IPS-11a (cell line): ENCODE measurements around the gene UROS.

Experiments used
- H3K4me3 ChIP-seq: one replicate; pipeline ENCODE4 v1.5.1; 2013; ENCODE audit warnings: low read depth, low read length, control low read depth

The UROS gene

DNA sequence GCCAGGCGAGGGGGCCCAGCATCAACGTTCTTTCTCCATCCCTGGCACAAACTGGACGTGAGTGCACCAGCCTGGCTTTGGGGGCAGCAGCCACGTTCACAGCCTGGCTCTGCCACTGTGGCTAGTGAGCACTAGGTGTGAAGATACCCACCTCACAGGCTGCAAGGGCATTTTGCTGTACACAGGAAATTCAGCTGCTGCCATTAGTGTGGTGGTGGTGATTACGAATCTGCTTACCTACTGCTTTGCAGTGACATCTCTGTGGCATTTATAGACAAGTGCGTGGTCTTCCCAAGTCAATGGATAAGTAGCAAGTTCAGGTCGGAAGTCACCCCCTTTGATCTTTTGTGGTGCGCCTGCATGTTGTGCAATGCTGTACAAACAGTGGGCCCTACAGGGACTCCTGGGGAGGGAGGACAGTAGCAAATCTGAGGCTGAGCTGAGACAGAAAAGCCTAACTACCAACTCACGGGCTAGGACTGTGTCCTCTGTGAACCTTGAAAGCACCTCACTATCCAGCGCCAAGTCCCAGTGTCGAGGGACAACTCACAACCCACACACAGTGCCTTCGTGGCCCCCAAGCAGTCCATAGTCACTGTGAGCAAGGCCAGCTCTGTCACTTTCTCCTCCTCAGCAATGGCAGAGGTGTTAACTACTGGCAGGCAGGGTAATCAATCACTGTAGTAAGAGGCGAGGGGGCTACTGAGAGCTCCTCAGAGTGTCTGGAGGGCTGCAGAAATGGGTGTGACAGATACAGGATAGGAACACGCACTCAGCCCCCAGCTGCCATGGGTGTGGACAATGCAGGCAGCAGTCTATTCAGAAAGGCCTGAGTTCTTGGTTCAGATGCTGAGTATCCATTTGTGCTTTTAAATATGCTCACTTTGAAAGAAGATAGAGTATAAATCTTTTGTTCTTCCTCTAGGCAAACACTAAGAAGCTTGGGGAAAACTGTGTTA, 30.4 kb downstream of the UROS start:
- H3K4me3 ChIP-seq = no peak overlapping the region

- H3K4me3 ChIP-seq = no peak overlapping the region
Measured at GRCh38 chr10:125788156-125789034, 34.7 kb downstream of the UROS start.

- no peak overlapping the region for H3K4me3 ChIP-seq
Measured at GRCh38 chr10:125785791-125786190, 37.3 kb downstream of the UROS start.

GRCh38 chr10:125783957-125784356, 39.1 kb downstream of the UROS start:
- H3K4me3 ChIP-seq = no peak overlapping the region

GRCh38 chr10:125783408-125783807, 39.6 kb downstream of the UROS start:
- no peak overlapping the region for H3K4me3 ChIP-seq

DNA sequence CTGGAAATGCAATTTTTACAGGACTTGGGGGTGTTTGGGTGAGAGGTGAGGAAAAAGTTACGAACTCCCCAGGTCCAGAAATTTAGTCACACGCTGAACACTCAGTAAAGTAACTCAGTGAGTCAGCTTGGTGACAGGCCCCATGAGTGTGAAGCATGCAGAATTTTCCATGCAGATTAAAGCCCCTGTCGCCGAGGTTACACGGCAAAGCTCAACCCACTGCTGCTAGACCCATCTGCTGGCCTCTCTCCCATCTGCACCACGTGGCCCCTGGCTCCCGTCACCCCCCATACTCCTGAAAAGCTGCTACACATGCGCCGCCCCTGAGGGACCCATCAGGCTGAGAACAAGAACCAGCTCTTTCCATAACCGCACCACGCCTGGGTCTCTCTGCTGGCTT, 40.4 kb downstream of the UROS start:
- no peak overlapping the region for H3K4me3 ChIP-seq

DNA sequence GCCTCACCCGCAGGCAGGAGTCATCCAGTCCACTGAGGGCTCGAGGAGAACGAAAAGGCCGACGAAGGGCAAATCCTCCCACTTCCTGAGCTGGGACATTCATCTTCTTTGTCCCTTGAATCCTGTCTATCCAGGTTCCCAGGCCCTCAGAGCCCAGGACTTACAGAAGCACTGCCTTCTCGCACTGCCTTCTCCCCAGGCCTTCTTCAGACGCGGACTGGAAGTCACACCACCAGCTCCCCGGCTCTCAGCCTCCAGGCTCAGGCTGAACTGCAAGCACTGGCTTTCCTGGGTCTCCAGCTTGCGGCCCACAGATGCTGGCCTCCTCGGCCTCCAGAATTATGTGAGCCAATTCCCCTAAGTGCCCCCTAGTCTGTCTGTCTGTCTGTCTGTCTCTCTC, 41.0 kb downstream of the UROS start:
- no peak overlapping the region for H3K4me3 ChIP-seq

GRCh38 chr10:125781374-125781773, 41.7 kb downstream of the UROS start:
- no peak overlapping the region for H3K4me3 ChIP-seq

- no peak overlapping the region for H3K4me3 ChIP-seq
Measured at GRCh38 chr10:125779403-125780327, 43.4 kb downstream of the UROS start.

DNA sequence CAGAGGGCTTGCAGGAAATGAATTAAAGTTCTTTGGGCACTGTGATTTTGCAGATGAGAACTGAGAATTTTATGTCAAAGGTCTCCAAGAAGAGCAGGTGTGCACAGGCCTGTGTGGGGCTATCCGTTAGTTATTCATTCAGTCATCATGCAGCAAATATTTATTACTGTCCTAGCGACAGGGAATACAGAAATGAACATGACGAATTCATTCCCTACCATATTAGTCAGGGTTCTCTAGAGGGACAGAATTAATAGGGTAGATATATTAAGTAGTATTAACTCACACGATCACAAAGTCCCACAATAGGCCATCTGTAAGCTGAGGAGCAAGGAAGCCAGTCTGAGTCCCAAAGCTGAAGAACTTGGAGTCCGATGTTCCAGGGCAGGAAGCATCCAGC, 44.5 kb downstream of the UROS start:
- no peak overlapping the region for H3K4me3 ChIP-seq

- no peak overlapping the region for H3K4me3 ChIP-seq
Measured at GRCh38 chr10:125777806-125778205, 45.3 kb downstream of the UROS start.

DNA sequence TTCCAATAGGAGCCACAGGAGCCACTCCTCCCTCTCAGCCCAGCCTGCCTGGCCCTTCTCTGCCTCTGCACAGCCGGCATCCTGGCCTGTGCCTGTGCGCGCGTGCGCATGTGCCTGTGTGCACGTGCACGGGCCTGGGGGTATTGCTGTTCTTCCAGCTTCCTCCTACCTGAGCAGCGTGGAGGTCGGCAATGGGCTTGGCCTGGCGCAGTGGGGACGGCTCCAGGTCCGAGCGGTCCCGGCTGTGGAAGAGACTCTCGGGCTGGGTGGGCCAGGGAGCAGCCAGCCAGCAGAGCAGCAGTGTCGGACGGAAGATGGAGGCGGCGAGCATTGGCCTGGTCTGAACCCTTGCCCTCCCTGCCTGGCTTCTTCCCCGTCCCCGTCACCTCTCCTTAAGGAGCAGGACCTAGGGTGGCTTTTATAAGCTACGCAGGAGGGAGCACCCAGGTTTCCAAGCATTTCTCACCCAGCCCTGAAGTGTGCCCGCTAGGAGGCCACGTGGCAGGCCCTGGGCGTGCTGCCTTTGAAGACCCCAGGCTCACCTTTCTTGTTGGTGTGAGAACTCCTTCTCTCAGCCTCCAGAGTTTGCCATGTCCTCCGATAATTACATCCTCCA, 47.5 kb downstream of the UROS start, which contains the start of gene MMP21:
TSS of gene MMP21 (minus strand) at position 331 of the 616 bp plus-strand sequence. CDS start at position 331, 0 bp downstream.
- no peak within 1 kb of the TSS for H3K4me3 ChIP-seq

DNA sequence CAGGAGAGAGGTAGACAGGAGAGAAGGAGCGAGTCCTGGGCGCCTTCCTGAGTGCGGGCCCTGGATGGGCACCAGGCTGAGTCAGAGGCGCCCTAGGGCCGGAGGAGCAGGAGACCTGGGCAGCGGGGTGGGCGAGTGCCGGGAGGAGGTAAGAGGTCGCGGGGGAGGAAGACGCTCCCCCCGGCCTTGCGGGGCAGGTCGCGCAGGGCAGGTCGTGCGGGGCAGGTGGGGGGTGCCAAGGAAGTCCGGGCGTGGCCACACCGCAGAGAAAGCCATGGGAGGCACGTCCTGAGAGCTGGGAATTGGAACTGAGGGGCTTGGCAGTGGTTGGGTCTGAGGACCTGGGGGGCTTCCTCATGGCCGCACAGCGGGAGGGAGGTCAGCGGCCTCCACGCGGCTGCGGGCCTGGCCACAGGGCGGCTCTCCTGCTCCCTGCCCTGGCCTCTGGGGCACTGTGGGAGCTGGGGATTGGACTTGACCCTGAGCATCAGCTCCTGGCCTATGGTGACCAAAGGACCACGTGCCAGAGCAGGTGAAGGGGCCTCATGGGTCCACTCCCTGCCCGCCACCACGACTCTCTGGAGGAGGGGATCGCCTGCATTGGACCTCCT, 48.4 kb downstream of the UROS start:
- no peak overlapping the region for H3K4me3 ChIP-seq

DNA sequence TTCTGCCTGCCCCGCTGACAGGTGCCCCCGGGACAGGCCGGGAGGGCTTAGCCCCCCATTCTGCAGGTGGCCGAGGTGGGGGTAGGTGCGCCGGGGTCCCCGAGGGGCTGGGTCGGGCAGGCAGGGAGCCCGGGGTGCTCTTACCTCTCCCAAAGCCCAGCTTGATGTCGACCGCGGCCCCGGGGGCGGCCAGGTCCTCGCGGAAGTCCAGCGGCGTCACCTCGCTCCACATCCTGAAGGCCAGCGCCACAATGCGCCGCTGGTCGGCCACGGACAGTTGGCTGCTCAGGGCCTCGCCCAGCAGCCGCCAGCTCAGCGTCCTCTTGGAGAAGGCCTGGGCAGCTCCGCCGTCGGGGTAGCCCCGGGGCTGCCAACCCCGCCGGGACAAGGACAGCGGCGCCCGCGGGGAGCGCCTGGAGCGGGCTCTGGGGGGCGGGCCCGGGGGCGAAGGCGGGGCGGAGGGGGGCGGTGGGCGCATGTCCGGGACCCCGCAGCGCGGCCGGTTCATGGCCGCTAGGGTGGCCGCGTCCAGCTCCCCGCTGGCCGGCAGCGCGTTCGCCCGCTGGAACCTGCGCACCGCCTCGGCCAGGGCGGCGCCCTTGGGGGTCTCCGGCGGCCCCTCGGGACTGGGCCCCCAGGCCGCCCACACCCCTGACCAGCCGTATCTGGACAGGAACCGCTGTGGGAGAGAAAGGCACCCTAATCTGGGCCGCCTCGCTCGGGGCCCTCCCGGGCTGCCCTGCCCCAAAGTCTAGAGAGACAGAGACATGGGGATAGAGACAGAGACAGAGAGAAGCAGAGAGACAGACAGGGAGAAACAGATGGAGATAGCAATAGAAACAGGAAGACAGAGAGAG, 49.1 kb downstream of the UROS start:
- H3K4me3 ChIP-seq = no peak overlapping the region

DNA sequence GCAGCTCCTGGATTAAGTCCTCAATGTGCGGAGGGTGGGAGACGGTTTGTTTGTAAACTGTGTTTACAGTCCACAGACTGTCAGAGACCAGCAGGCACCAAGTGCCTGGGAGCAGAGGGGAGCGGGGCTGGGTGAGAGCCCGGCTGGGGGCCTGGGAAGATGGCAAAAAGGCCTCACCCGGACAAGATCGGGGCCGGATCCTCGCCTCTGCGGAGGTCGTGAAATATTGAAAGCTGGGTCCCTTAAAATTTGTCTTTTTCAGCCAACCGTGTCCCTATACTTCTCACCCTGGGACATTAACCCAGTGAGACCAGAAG, 50.2 kb downstream of the UROS start:
- no peak overlapping the region for H3K4me3 ChIP-seq

GRCh38 chr10:125772112-125772863, 50.8 kb downstream of the UROS start:
- no peak overlapping the region for H3K4me3 ChIP-seq

GRCh38 chr10:125770844-125771243, 52.2 kb downstream of the UROS start:
- no peak overlapping the region for H3K4me3 ChIP-seq

- no peak overlapping the region for H3K4me3 ChIP-seq
Measured at GRCh38 chr10:125769175-125769574, 53.9 kb downstream of the UROS start.
